Adrenal gland (tissue), 5 donors: ENCODE data around the gene CCDC186.

Experiments used
- POLR2A ChIP-seq, 2 donors: fragments of 450-650 bp; IDR thresholded peaks; one replicate each; pipeline ENCODE4 v1.6.1; 2017; ENCODE audit warnings: antibody characterized with exemption in 2 of 2, mild to moderate bottlenecking in 2 of 2, moderate library complexity in 1 of 2
- TF ChIP-seq, protein P1 (sequence below), 6 experiments: fragments of 450-650 bp in 4 of 6; fragments of 200-600 bp in 2 of 6; sonication (generic) in 1 of 6; IDR thresholded peaks; 1 replicate in 5 of 6; 2 replicates in 1 of 6; pipeline versions ENCODE4 v1.5.1 to v1.8.0; 2016 to 2021; ENCODE audit warnings: antibody characterized with exemption in 6 of 6, mild to moderate bottlenecking in 2 of 6, moderate library complexity in 1 of 6
- donor health status: DM: no; HTN: no; CAD: no.

DNA sequence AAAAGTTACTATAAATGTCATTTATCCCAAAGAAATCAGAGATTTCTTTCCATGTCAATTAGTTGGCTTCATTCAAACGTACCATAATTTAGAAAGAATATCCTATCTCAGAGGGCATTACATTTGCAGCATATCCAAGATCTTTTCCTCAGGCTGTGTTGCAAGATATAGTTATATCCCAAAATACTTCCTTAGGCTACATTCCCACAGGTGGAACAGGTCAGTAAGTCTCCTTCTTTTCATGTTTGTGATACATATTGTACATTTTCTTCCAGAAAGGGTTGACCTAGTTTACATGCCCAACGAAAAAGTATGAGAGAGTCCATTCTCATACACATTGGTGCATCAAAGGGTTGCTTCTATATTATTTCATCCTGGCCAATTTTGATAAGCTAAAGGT is 38.1 kb upstream of the CCDC186 start:
- TF ChIP-seq, protein P1, sequence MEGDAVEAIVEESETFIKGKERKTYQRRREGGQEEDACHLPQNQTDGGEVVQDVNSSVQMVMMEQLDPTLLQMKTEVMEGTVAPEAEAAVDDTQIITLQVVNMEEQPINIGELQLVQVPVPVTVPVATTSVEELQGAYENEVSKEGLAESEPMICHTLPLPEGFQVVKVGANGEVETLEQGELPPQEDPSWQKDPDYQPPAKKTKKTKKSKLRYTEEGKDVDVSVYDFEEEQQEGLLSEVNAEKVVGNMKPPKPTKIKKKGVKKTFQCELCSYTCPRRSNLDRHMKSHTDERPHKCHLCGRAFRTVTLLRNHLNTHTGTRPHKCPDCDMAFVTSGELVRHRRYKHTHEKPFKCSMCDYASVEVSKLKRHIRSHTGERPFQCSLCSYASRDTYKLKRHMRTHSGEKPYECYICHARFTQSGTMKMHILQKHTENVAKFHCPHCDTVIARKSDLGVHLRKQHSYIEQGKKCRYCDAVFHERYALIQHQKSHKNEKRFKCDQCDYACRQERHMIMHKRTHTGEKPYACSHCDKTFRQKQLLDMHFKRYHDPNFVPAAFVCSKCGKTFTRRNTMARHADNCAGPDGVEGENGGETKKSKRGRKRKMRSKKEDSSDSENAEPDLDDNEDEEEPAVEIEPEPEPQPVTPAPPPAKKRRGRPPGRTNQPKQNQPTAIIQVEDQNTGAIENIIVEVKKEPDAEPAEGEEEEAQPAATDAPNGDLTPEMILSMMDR (IDR thresholded peaks at IDR 0.05): no peak
- no peak for TF ChIP-seq POLR2A (IDR thresholded peaks at IDR 0.05)
